ENCODE measurements around the gene GDE1. TPM values are rescaled to one million over a fixed set of nuclear protein-coding genes. Genes with fewer than 3 reads are reported as not detected.

The GDE1 gene
- total RNA-seq, 1 donor from 2014 or later, result 87.0 TPM

DNA sequence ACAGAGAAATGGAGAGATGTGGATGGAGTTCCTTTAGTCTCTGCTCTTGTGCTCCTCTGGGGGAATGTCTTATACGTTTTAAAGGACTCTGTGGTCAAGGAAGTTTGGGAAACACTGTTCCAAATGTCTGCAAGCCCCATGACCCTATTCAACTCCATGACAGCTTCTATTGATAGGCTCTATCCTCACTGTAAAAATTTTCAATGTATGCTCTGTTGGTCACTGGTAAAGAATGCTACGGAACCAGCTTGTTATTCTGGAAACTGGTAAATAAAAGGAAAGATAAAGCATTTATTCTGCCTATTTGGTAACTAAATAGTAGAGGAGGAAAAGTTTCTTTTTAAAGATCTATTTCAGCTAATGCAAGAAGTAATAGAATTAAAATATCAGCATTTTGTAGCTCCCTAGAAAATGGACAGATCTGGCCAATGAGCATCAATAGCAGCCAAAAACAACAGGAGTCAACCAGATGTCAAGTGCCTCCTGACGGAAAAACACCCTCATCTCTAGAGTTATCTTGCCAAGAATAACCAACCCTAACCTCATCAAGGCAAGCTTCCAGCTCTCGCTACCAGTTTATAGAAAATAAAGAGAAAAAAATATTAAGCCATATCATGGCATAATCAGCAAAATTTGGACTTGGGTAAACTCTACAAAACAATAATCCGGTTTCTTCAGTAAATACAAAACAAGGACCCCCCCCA is 16.1 kb downstream of the GDE1 start:
- no peak overlapping the region for H3K4me3 ChIP-seq (ENCODE audit: low read depth, low read length)
- TF ChIP-seq, protein P1, sequence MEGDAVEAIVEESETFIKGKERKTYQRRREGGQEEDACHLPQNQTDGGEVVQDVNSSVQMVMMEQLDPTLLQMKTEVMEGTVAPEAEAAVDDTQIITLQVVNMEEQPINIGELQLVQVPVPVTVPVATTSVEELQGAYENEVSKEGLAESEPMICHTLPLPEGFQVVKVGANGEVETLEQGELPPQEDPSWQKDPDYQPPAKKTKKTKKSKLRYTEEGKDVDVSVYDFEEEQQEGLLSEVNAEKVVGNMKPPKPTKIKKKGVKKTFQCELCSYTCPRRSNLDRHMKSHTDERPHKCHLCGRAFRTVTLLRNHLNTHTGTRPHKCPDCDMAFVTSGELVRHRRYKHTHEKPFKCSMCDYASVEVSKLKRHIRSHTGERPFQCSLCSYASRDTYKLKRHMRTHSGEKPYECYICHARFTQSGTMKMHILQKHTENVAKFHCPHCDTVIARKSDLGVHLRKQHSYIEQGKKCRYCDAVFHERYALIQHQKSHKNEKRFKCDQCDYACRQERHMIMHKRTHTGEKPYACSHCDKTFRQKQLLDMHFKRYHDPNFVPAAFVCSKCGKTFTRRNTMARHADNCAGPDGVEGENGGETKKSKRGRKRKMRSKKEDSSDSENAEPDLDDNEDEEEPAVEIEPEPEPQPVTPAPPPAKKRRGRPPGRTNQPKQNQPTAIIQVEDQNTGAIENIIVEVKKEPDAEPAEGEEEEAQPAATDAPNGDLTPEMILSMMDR (conservative IDR thresholded peaks at IDR 0.05; ENCODE audit: low read depth, low read length), result no peak
- no peak for DNase-seq (ENCODE audit: low read depth)

DNA sequence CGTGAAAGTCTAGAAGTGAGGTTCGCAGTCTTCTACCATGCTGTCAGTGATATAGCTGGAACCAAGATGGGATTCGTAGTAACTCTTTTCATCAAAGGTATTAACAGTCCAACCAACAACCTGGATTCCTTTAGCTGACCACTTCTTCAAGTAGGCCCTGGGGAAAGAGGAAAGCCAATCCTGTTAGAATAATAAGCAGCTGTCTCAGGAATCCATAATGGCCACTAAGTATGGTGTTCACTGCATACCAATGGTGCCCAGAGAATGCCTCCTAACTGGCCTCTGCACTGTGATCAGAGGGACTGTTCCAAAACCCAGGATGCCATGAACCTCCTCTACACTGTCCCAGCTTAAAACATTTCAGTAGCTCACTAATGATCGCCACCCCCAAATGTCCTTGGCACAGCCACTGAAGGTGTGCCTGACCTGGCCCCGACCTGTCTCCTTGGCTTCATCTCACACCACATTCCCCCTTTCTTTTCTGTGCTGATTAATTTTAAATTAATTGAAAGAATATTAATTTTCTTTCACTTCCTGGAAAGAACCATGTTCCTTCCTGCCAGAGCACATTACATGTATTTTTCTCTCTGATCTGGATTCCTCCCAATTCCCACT is 18.3 kb downstream of the GDE1 start:
- no peak for DNase-seq (ENCODE audit: low read depth)
- H3K4me3 ChIP-seq (ENCODE audit: low read depth, low read length), result no peak overlapping the region
- TF ChIP-seq, protein P1 (conservative IDR thresholded peaks at IDR 0.05; ENCODE audit: low read depth, low read length), result no peak

DNA sequence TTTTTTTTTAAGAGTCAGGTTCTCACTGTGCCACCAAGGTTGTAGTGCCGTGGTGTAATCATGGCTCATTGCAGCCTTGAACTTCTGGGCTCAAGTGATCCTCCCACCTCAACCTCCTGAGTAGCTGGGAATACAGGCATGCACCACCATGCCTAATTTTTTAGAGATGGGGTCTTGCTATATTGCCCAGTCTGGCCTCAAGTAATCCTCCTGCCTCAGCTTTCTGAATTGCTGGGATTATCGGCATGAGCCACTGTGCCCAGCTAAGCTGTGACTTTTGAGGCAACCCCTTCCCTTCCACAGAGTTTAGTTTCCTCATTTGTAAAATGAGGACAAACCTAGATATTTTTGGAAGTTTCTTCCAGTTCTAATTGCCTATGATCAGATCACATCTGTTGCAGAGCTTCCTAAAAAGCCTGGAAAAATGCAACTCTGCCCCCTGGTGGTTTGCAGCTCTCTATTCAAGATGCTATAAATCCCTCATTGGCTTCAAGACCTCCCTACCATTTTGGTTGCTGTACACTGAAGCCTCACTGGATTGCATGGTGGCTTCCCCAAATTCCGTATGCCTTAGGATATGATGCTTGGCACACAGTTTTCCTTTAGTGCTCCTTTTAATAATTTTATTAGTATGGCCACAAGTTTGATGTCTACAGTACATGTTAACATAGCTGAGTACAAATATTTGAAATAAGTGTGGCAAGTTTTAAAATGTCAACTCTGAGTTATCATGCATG is 19.3 kb downstream of the GDE1 start:
- TF ChIP-seq, protein P1 (conservative IDR thresholded peaks at IDR 0.05; ENCODE audit: low read depth, low read length), result peak; percentile 89
- DNase-seq (ENCODE audit: low read depth), result no peak

DNA sequence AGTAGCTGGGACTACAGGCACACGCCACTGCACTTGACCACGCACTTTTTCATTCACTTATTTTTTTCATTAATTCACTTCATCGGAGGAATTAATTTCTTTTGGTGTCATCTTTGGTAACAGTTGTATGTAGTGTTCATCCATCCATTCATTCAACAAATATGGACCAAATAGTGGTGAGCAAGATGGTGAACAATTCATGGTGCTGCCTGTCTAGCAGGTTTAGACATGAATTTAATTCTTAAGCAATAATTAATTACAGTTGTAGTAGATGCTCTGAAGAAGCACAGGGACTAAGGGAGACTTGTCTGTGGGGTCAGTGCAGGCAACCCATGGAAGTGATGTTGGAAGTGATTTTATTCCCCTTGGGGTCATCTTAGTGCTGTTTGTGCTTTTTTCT is 22.4 kb downstream of the GDE1 start:
- TF ChIP-seq, protein P1 (conservative IDR thresholded peaks at IDR 0.05; ENCODE audit: low read depth, low read length), result no peak
- H3K4me3 ChIP-seq (ENCODE audit: low read depth, low read length), result no peak overlapping the region
- DNase-seq (ENCODE audit: low read depth), result no peak

More for the DNA sequence above, 19.3 kb downstream of the GDE1 start:
- no peak overlapping the region for H3K4me3 ChIP-seq (ENCODE audit: low read depth, low read length)

DNA sequence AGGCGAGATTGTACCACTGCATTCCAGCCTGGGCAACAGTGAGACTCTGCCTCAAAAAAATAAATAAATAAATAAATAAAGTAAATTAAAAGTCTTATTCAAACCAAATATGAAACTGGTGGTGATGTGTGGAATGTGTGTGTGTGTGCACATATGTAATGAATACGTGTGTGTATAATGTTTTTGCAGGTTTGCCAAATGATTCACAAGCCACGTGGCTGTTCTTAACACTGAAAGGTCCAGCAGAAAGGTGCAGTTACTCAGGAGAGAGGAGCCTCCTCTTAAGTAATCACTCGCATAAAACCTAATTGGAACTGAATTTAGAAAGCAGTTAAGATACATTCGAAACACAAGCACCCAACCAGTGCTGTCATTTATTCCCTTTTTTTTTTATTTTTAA is 22.9 kb downstream of the GDE1 start:
- no peak for DNase-seq (ENCODE audit: low read depth)
- H3K4me3 ChIP-seq (ENCODE audit: low read depth, low read length), result no peak overlapping the region
- TF ChIP-seq, protein P1 (conservative IDR thresholded peaks at IDR 0.05; ENCODE audit: low read depth, low read length), result no peak

DNA sequence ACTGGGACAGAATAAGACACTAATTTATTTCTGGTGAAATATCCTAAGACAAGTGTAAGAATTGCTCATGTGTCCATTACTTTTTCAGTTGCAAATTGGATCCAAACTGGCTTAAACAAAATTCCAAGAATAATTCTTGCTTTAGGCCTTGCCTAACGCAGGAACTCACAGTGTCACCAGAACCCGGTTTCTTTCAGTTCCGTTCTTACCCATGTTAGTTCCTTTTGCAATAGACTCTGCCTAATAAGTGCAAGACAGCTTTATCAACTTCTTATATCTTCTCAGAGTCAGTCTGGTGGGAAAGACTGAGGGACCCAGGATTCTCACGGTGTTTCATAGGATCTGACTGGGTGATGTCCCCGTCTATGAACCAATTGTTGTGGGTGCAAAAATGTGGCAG is 24.7 kb downstream of the GDE1 start:
- H3K4me3 ChIP-seq (ENCODE audit: low read depth, low read length), result no peak overlapping the region
- DNase-seq (ENCODE audit: low read depth), result no peak
- TF ChIP-seq, protein P1 (conservative IDR thresholded peaks at IDR 0.05; ENCODE audit: low read depth, low read length), result no peak
